SK-N-SH (cell line): Measurements from ENCODE around the gene SCT. TPM values are rescaled to one million over a fixed set of nuclear protein-coding genes. Genes with fewer than 3 reads are reported as not detected.

Experiments
- CTCF ChIA-PET: fragments of 300-600, 350-600 bp; formaldehyde crosslinking; extraction: SDS; loops from one replicate; lab custom pipeline; 2021; lab: Yijun Ruan, JAX
- POLR2A ChIA-PET: fragments of 350-600 bp; sonication (Branson Sonifier 250); formaldehyde crosslinking; extraction: SDS; loops from one replicate; lab custom pipeline; 2020; ENCODE audit warnings: antibody characterized with exemption, inconsistent platforms; lab: Yijun Ruan, JAX
- DNase-seq: peaks from one replicate; pipeline ENCODE4 v3.0.0; 2012
- H2AFZ ChIP-seq: fragments of 200-600 bp; sonication (generic); 2 replicates; pipeline ENCODE4 v1.8.1; 2016; ENCODE audit warnings: antibody characterized with exemption, mild to moderate bottlenecking, low read depth
- H3F3A ChIP-seq: fragments of 200-600 bp; sonication (generic); replicated peaks from 2 replicates; pipeline ENCODE3; 2016; ENCODE audit warnings: antibody characterized with exemption, mild to moderate bottlenecking; ENCODE audit not compliant: insufficient read depth
- H3K27ac ChIP-seq, 2 experiments: fragments of 200-500 bp in 1 of 2; fragments of 200-600 bp in 1 of 2; sonication (Bioruptor generic) in 1 of 2; sonication (generic), shearing (Covaris generic) in 1 of 2; 2 replicates each; pipeline versions ENCODE4 v1.5.1 to v1.6.1; 2014 to 2016; ENCODE audit warnings: low read depth in 2 of 2, inconsistent platforms in 1 of 2, low read length in 1 of 2, mild to moderate bottlenecking in 1 of 2, mixed read lengths in 1 of 2
- H3K27me3 ChIP-seq: fragments of 200-600 bp; sonication (generic), shearing (Covaris generic); 2 replicates; pipeline ENCODE4 v1.6.1; 2016; ENCODE audit warnings: mixed run types; ENCODE audit not compliant: insufficient read depth
- H3K36me3 ChIP-seq, 2 experiments: fragments of 200-500 bp in 1 of 2; fragments of 200-600 bp in 1 of 2; sonication (Bioruptor generic) in 1 of 2; sonication (generic) in 1 of 2; replicated peaks in 1 of 2; 2 replicates each; pipeline versions ENCODE3 to v1.5.1; 2014 to 2016; ENCODE audit warnings: low read length in 1 of 2, mild to moderate bottlenecking in 1 of 2; ENCODE audit not compliant: insufficient read depth in 2 of 2, control insufficient read depth in 1 of 2
- H3K4me1 ChIP-seq, 2 experiments: fragments of 200-500 bp in 1 of 2; fragments of 200-600 bp in 1 of 2; sonication (Bioruptor generic) in 1 of 2; sonication (generic), shearing (Covaris generic) in 1 of 2; 2 replicates each; pipeline versions ENCODE4 v1.5.1 to v1.6.1; 2014 to 2016; ENCODE audit warnings: low read depth in 1 of 2, low read length in 1 of 2, mixed run types in 1 of 2; ENCODE audit not compliant: insufficient read depth in 2 of 2, control insufficient read depth in 1 of 2
- H3K4me2 ChIP-seq: fragments of 200-600 bp; sonication (generic), shearing (Covaris generic); 2 replicates; pipeline ENCODE4 v1.6.1; 2017; ENCODE audit warnings: mixed run types
- H3K4me3 ChIP-seq, 2 experiments: fragments of 200-500 bp in 1 of 2; fragments of 200-600 bp in 1 of 2; sonication (Bioruptor generic) in 1 of 2; sonication (generic), shearing (Covaris generic) in 1 of 2; 2 replicates each; pipeline versions ENCODE4 v1.5.1 to v1.8.1; 2014 to 2016; ENCODE audit warnings: low read depth in 2 of 2, inconsistent platforms in 1 of 2, low read length in 1 of 2, mild to moderate bottlenecking in 1 of 2, mixed read lengths in 1 of 2, moderate library complexity in 1 of 2
- H3K79me2 ChIP-seq: fragments of 200-600 bp; sonication (generic); 2 replicates; pipeline ENCODE4 v1.8.1; 2017; ENCODE audit warnings: mild to moderate bottlenecking; ENCODE audit not compliant: insufficient read depth
- H3K9ac ChIP-seq: fragments of 200-600 bp; sonication (generic); 2 replicates; pipeline ENCODE4 v1.6.1; 2017; ENCODE audit warnings: mixed run types
- H3K9me2 ChIP-seq: fragments of 200-600 bp; sonication (generic); 2 replicates; pipeline ENCODE4 v1.6.1; 2017; ENCODE audit warnings: mixed run types
- H3K9me3 ChIP-seq: fragments of 200-600 bp; sonication (generic); 2 replicates; pipeline ENCODE4 v1.6.1; 2017; ENCODE audit warnings: mixed run types, mild to moderate bottlenecking, moderate library complexity
- H4K20me1 ChIP-seq: fragments of 200-600 bp; sonication (generic); 2 replicates; pipeline ENCODE4 v1.6.1; 2017; ENCODE audit warnings: mild to moderate bottlenecking, mixed run types; ENCODE audit not compliant: insufficient read depth
- ELF1 ChIP-seq: IDR thresholded peaks from 2 replicates; pipeline ENCODE4 v1.4.0; 2012
- GATA2 ChIP-seq: sonication (generic); formaldehyde crosslinking; IDR thresholded peaks from 2 replicates; pipeline ENCODE4 v1.5.0; 2020; ENCODE audit warnings: mild to moderate bottlenecking, missing genetic modification reagents
- IRF3 ChIP-seq: fragments of 150-350 bp; IDR thresholded peaks from 2 replicates; pipeline ENCODE4 v1.6.1; 2016; ENCODE audit warnings: mild to moderate bottlenecking, low read depth, low read length
- MAX ChIP-seq: IDR thresholded peaks from 2 replicates; pipeline ENCODE4 v1.4.0; 2012; ENCODE audit warnings: low read depth
- MXI1 ChIP-seq: IDR thresholded peaks from 2 replicates; pipeline ENCODE4 v1.6.1; 2012; ENCODE audit warnings: mild to moderate bottlenecking, low read depth, low read length, improper control_type of control experiment
- NFIC ChIP-seq: IDR thresholded peaks from 2 replicates; pipeline ENCODE4 v1.4.0; 2012; ENCODE audit warnings: borderline replicate concordance
- NRF1 ChIP-seq: IDR thresholded peaks from 2 replicates; pipeline ENCODE4 v1.6.1; 2012; ENCODE audit warnings: low read depth, mild to moderate bottlenecking, low read length
- PBX3 ChIP-seq: IDR thresholded peaks from 2 replicates; pipeline ENCODE4; 2012
- RAD21 ChIP-seq: IDR thresholded peaks from 2 replicates; pipeline ENCODE4 v1.6.1; 2012; ENCODE audit warnings: mild to moderate bottlenecking, low read length
- RCOR1 ChIP-seq: fragments of 150-350 bp; IDR thresholded peaks from 2 replicates; pipeline ENCODE4 v1.6.1; 2017; ENCODE audit warnings: antibody characterized with exemption, low read length
- REST ChIP-seq: IDR thresholded peaks from 2 replicates; pipeline ENCODE4 v1.6.1; 2012; ENCODE audit warnings: mild to moderate bottlenecking, low read depth, low read length, moderate library complexity
- RFX5 ChIP-seq: IDR thresholded peaks from 2 replicates; pipeline ENCODE4 v1.6.1; 2012; ENCODE audit warnings: mild to moderate bottlenecking, improper control_type of control experiment, low read length
- SIN3A ChIP-seq: IDR thresholded peaks from 2 replicates; pipeline ENCODE4 v1.6.1; 2012; ENCODE audit warnings: low read depth, mild to moderate bottlenecking, low read length, moderate library complexity, borderline replicate concordance
- TEAD4 ChIP-seq: IDR thresholded peaks from 2 replicates; pipeline ENCODE4 v1.4.0; 2012; ENCODE audit warnings: mild to moderate bottlenecking, borderline replicate concordance; ENCODE audit not compliant: insufficient read depth
- YY1 ChIP-seq: IDR thresholded peaks from 2 replicates; pipeline ENCODE4 v1.4.0; 2012; ENCODE audit warnings: low read depth, mild to moderate bottlenecking
- ZBTB33 ChIP-seq: IDR thresholded peaks from 2 replicates; pipeline ENCODE4 v1.4.0; 2012; ENCODE audit warnings: low read depth, borderline replicate concordance
- WGBS: methylation state at CpG from one replicate; pipeline ENCODE4 v1.1.6; 2017; ENCODE audit warnings: low lambda C conversion rate; 5-methylcytosine and 5-hydroxymethylcytosine counted together
- polyA plus RNA-seq, 3 experiments: library from polyadenylated mRNA; depleted of rRNA; stranded (reverse); fragments of >200 nt; gene quantifications; 2 replicates each; pipeline ENCODE4 v1.2.3, GENCODE V29; 2012

The SCT gene
- polyA plus RNA-seq, 1 of the 3 experiments (the other 2 are of a cell fraction): not detected

GRCh38 chr11:639332-639955 is 12.5 kb upstream of the SCT start:
- no peaks in the 10 kb centered on the region for H3K27me3 ChIP-seq
- POLR2A ChIA-PET: no interaction called here
- no peak overlapping the region for H3K9ac ChIP-seq
- DNase-seq: peak; percentile 59
- no peak for TF ChIP-seq NFIC
- TF ChIP-seq GATA2 (CRISPR knock-in tag): no peak
- TF ChIP-seq MAX: no peak
- no peak for TF ChIP-seq SIN3A
- TF ChIP-seq NRF1: no peak
- no peak for TF ChIP-seq IRF3
- no peak for TF ChIP-seq RAD21
- TF ChIP-seq RCOR1: no peak
- peaks cover 0 to 5% of the 10 kb centered on the region in 2 experiments for H3K36me3 ChIP-seq
- H3K4me1 ChIP-seq: peaks cover 0 to 12% of the 10 kb centered on the region in 2 experiments; a peak in 1 of 4 replicates
- H2AFZ ChIP-seq: no peak overlapping the region
- H3K79me2 ChIP-seq: no peaks in the 10 kb centered on the region
- no peak overlapping the region for H3K27ac ChIP-seq
- CTCF ChIA-PET: no interaction called here
- H3K9me3 ChIP-seq: no peaks in the 10 kb centered on the region
- WGBS: 89% methylated on average over 28 of the region's 80 CpGs
- H3F3A ChIP-seq: no peaks in the 10 kb centered on the region
- H4K20me1 ChIP-seq: peaks cover 7% of the 10 kb centered on the region; the same call in 1 of the 2 replicates
- H3K4me3 ChIP-seq: no peak overlapping the region
- no peak overlapping the region for H3K4me2 ChIP-seq
- H3K9me2 ChIP-seq: no peaks in the 10 kb centered on the region

- no peaks in the 10 kb centered on the region for H3K27me3 ChIP-seq
- no peaks in the 10 kb centered on the region for H3K9me2 ChIP-seq
- ChIA-PET POLR2A (interaction anchor here (1.0 to 1.1 kb wide), 2 partner anchors 57 to 64 kb away, joined by 3 read pairs; partner anchors contain the start of genes DEAF1 and TMEM80), CTCF (interaction anchor here (1.0 to 1.5 kb wide), 3 partner anchors 44 to 123 kb away, joined by 3 to 4 read pairs (median 3); no protein-coding TSS in a partner anchor)
- H3F3A ChIP-seq: no peaks in the 10 kb centered on the region
- H3K4me2 ChIP-seq: no peak overlapping the region
- peaks cover 0 to 1% of the 10 kb centered on the region in 2 experiments for H3K36me3 ChIP-seq
- H3K27ac ChIP-seq: no peak overlapping the region
- peak; percentile 30 for DNase-seq
- 90% methylated on average over 22 of the region's 28 CpGs for WGBS
- no peak overlapping the region for H2AFZ ChIP-seq
- peaks cover 7% of the 10 kb centered on the region; the same call in 1 of the 2 replicates for H4K20me1 ChIP-seq
- H3K4me1 ChIP-seq: peaks cover 0 to 12% of the 10 kb centered on the region in 2 experiments; a peak in 1 of 4 replicates
- H3K79me2 ChIP-seq: no peaks in the 10 kb centered on the region
- H3K9ac ChIP-seq: no peak overlapping the region
- H3K9me3 ChIP-seq: no peaks in the 10 kb centered on the region
- no peak overlapping the region for H3K4me3 ChIP-seq
- TF ChIP-seq GATA2 (CRISPR knock-in tag): no peak
- TF ChIP-seq NFIC: no peak
- TF ChIP-seq RAD21: no peak
- no peak for TF ChIP-seq PBX3
- TF ChIP-seq TEAD4: no peak
- TF ChIP-seq YY1: no peak
- no peak for TF ChIP-seq NRF1
- TF ChIP-seq MXI1: no peak
- TF ChIP-seq ELF1: no peak
- TF ChIP-seq ZBTB33: no peak
- TF ChIP-seq RFX5: no peak
- TF ChIP-seq REST: no peak
- no peak for TF ChIP-seq MAX
Observed at GRCh38 chr11:638631-639331, 11.8 kb upstream of the SCT start.
